Left cardiac atrium (tissue), 4 donors: ENCODE measurements around the gene ABCC11. TPM values are rescaled to one million over a fixed set of nuclear protein-coding genes. Genes with fewer than 3 reads are reported as not detected.
"Not testable (repeated sequence)": the region's sequence is repeated elsewhere in the genome, so short reads cannot be mapped to it uniquely, and the experiment has no call there.

Experiments
- ATAC-seq, 2 donors: fragments of 200-7000 bp; cut with Tn5 transposase; one replicate each; pipeline ENCODE4 v1.9.1; 2020; ENCODE audit warnings: mild to moderate bottlenecking in 2 of 2, moderate library complexity in 2 of 2
- DNase-seq: peaks from one replicate; pipeline ENCODE4 v3.0.0-alpha.2; 2020
- intact Hi-C, 2 donors: fragments of 100-400 bp; cut with DNase I; formaldehyde crosslinking; loops; one replicate each; pipeline versions ENCODE4 v1.14.1 to v1.15.1; 2022 to 2023
- total RNA-seq, 2 donors: library from RNA; stranded (reverse); fragmentation: NEBNext Ultra II Directional; extraction: Animal tissue kit (Norgen Biotek cat#: 25700); gene quantifications; one replicate each; pipeline ENCODE4 v1.2.1, GENCODE V29; 2021
- donor health status: DM: no; HTN: yes; CAD: no.
- donor health status: DM: no; HTN: yes; CAD: no; lungs with severe emphysema.
- donor health status: DM: yes; HTN: yes; CAD: no.
- donor health status: Dilated cardiomyopathy.

The ABCC11 gene
- total RNA-seq, 2 donors from 2014 or later = not detected

DNA sequence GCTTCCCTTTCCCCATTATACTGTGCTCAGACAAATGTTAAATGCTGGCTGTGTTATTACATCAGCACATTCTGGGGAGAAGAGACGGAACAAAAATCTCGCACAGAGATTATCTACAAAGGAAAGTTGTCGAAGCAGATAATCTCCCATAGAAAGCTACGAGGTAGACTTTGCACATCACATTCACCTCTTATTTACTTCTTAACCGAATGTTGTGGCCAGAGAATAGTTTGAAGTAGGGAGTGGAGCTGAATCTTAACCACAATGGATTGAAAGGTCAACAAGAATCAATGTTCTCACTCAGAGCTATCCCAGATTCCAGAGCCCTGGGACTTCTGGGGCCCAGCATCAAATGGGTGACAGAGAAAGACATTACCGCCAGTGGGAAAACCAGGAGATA lies 31.6 kb downstream of the ABCC11 start:
- ATAC-seq (no peak), DNase-seq (no peak)
- intact Hi-C loops = no loop called here

DNA sequence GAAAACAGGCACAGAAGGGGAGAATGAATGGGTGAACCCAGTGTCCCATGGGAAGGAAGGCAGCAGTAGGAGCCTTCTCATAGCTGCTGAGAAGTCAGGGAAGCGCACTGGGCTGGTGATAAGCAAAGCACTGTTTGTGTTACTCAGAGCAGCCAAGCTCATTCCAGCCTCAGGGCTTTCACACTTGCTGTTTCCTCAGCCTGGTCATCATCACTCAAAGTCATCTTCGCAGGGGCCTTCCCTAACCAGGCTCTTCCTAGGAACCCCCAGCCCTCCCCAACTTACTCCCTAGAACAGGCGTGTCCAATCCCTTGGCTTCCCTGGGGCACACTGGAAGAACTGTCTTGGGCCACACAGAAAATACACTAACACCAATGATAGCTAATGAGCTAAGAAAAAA lies 35.3 kb downstream of the ABCC11 start:
- ATAC-seq = no peak
- intact Hi-C loops = no loop called here
- DNase-seq = no peak

DNA sequence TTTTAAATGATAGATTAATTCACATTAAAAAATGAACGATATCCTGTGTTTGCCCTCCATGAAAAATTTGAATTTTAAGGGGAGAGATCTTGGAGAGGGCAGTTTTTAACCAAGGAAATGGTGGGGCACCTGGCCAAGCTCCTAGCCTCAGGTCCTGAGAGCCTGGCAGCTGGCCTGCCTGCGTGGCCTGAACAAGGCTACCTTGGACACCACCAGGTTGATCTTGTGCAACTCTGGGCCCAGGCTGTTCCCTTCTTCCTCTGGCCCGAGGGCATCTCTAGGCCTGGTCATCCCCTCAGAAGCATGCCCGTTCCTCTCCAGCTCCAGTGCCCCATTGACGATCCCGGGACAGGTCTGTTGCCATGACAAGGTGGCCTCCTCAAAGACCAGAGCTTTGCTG lies 36.6 kb downstream of the ABCC11 start:
- DNase-seq (no peak), ATAC-seq (no peak)
- intact Hi-C loops = no loop called here

DNA sequence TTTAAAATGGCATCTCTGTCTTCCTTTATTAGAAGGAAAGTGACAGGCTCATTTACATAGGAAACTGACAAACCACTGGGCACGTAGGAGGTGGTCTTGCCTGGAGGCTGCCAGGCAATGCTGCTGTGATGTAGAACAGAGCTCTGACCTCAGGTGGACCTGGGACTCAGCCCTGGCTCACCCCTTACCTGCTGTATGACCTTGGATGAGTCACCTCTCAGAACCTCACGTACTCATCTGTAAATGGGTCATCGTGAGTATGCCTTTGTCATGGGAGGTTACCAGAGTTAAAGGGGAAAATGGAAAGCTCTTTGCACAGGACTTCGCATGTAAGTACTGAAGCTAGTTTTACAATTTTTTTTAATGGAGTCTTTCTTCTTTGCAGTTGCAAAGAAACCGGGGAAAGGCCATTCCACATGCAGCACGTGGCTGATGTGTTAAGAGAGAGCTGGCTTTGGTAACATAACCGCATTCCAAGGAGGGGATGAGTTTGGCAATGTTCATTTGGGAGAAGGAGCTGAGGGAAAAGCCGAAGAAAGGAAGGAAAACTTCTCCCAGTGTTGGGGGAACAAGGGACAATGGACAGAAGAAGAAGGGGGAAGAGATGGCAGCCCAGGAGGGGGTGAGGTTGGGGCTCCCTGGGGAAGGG lies 40.6 kb downstream of the ABCC11 start:
- DNase-seq = no peak
- intact Hi-C loops = no loop called here
- ATAC-seq = peak in 1 of 2 donors; percentile 62

DNA sequence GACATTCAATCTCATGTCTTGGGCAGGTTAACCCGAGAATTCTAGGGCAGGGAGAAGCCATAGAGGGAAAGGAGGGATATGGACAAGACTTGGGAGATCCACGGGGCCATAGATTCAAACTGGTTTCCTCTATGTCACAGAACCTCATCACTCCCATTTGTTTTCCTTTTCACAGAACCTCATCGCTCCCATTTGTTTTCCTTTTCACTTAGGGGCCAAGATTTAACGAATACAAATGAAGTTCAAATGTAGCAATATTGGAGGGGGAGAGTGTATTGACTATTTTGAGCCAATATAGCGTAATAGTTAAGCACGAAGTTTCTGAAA lies 42.6 kb downstream of the ABCC11 start:
- no peak for DNase-seq
- intact Hi-C loops = no loop called here
- ATAC-seq = no peak

DNA sequence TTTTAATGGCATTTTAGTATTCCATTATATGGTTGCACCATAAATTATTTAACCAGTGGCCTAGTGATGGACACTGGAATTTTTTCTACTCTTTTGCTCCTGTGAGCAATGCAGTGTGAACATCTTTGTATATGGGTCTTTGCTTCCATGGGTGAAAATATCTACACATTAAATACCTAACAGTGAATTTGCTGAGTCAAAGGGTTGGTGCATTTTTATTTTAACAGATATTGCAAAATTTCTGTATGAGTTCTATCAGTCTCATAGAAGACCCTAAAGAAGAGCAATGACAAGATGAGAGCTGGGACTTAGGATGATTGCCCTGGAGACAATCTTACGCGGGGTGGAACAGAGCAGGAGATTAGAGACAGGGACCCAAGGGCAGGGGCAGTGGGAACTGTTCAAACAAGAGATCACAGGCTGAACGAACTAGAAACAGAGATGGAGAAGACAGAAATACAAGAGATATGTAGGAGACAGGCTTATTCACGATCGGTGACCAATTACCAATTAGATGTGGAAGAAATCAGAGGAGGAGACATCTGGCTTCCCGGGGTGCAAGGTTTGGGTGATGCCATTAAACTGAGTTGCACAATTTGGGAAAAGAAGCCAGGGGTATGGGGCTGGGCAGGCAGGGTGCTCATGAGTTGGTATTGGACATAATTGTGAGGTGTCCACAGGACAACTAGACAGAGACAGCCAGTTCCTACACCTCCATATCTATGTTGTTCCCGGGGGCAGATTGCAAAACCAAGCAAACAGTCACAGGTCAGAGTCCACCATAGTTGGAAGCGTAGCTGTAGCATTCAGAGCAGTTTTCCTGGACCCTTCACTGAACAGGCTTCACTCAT lies 43.1 kb downstream of the ABCC11 start:
- ATAC-seq (peak; percentile 36 to 50), DNase-seq (no peak)
- intact Hi-C loops = no loop called here

DNA sequence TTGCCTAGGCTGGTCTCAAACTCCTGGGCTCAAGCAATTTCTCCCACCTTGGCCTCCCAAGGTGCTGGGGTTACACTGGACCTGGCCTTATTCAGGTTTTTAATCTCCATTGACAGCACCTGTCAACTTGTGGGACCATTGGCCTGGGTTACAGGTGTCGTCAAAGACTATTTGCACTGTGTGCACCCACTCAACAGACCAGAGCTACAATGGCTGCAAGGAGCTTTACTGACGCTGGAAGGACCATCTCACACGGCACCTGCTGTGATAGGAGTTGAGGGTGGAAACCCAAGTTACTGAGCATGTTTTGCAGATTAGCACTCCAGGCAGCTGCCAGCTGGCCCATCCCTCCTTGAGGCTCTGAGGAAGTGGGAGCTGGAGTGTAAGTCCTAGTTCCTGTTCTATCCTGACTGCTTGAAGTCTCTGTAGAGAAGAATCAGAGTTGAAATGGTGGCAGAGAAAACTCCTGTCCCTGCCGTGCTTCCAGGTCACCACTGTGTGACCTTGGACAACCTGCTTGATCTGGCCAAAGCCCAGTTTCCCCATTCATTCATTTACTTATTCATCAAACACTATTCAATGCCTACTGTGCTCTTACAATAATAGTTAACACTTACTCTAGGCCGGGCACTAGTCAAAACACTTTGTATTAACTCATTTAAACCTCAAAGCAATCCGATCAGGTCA lies 45.7 kb downstream of the ABCC11 start:
- intact Hi-C loops = no loop called here
- DNase-seq (no peak), ATAC-seq (no peak)

DNA sequence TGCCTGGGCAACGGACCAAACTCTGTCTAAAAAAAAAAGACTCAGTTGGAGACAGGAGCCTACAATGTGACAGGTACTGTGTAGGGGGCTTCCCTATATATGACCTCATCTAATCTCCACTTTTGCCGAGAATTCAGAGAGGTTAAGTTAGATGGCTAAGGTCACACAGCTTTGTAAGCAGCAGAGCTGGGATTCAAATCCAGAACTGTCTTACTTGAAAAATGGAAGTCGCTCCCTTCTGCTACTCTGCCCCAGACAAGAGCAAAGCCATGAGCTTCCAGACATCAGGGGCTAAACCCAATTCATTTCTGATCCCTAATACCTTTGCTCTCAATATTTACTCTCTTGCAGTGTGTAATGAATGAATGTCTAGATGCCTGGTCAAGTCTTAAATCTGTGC lies 50.0 kb downstream of the ABCC11 start:
- intact Hi-C loops = no loop called here
- DNase-seq (no peak), ATAC-seq (no peak)

DNA sequence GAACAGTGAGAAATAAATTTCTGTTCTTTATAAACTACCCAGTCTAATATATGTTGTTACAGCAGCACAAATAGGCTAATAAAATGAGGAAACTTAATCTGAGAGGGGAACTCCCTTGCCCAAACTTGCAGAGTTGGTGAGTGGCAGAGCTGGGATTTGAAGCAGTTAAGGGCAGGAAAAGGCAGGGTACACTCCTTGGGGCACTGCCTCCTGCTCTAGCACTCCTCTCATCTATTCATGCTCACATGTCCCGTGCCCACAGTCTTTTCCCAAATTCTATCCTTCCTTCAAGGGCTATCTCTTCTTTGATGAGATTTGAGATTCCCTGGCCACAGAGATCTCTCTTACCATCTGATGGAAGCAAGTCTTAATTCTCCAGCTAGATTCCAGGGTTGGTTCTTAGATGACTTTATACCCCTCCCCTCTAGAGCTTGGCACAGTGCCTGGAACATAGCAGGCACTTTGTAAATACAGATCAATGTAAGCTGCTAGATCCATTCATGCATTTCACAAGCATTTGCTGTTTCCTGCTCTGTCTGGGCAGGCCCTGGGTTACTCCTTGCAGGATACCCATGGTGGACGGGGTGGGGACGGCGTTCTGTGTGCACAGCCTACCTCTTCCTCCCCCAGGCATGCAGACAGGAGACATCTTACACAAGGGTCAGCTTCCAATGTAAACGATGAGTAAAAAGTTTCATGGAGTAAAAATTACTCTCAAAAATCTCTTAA lies 52.3 kb downstream of the ABCC11 start:
- intact Hi-C loops = no loop called here
- ATAC-seq = no peak
- no peak for DNase-seq

DNA sequence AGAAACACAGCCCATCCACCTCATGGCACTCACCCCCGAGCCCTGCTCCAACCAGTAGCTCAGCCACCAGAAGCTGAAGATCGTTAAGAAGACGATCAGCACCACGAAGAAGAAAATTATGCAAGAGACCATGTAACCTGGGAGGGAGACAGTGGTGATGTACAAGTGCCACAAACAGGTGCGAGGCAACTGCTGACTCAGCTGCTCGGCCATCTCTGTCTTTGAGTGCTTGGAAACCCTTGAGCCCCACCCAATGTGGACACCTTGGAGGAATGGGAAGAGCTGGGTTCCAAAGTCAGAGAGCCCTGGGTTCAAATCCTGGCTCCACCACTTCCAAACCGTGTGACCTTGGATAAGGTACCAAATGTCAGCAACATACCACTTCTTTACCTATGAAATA lies 53.5 kb downstream of the ABCC11 start:
- no peak for ATAC-seq
- no peak for DNase-seq
- intact Hi-C loops = no loop called here

DNA sequence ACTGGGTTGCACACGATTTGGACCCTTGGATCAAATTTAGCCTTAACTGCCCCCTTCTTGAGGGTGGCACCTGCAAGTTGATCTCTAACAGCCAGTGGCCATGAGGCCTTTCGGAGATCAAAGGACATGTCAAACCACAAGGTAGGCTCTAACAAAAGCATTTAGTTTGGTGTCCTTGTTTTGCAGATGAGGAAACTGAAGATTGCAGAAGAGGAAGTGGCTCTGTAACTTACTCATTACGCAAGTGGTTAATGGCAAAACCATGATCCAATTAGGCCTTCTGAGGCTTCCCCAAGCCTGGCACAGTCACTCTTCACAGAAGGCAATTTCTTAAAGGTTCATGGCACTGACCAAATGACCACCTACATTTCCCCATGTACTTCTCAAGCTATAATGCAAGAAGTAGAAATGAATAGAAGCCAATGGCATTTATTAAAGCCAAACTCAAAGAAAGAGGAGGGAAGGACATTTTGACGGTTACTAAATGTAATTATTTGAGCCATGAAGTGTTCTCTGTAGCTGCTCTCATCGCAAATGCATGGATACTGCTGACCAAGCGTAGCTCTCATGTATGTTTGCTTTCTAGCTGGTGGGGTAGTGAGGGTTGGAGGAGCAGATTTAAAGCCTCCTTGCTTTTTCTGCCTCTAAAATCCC lies 58.8 kb downstream of the ABCC11 start:
- ATAC-seq (peak in 1 of 2 donors; percentile 30), DNase-seq (no peak)
- intact Hi-C loops = no loop called here

DNA sequence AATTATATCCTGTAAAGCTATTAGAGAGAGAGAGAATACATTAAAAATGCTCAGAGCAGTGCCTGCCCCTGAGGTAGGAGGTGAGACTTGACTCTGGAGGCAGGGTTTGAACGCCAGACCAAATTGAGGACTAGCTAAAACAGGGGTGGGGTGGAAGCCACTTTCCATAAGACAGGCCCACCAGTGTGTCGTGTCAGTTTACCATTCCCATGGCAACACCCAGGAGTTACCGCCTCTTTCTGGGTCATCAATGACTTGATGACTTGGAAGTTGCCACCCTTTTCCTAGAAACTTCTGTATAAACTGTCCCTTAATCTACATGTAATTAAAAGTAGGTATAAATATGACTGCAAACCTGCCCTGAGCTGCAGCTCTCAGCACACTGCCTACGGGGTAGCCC lies 59.6 kb downstream of the ABCC11 start:
- DNase-seq (no peak), ATAC-seq (no peak)
- intact Hi-C loops = no loop called here

DNA sequence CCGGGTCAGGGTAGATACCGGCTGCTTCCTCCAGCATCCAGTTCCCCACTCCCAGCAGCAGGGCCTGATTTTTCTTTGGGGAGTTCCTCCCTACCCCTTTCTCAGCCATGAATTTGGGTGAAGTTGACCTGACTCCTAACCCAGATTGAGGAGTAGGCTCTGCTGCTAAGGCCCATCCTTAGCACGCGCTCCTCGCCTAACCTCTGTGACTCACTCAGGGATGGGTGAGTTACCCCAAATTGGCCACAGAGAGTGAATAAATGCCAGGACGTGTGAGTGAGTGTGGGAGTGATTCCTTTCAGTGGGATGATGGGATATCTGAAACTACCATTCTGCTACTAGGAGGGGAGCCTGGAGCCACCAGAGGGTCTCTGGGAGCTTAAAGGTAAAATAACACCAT lies 62.7 kb downstream of the ABCC11 start:
- intact Hi-C loops = no loop called here
- ATAC-seq = no peak
- no peak for DNase-seq

DNA sequence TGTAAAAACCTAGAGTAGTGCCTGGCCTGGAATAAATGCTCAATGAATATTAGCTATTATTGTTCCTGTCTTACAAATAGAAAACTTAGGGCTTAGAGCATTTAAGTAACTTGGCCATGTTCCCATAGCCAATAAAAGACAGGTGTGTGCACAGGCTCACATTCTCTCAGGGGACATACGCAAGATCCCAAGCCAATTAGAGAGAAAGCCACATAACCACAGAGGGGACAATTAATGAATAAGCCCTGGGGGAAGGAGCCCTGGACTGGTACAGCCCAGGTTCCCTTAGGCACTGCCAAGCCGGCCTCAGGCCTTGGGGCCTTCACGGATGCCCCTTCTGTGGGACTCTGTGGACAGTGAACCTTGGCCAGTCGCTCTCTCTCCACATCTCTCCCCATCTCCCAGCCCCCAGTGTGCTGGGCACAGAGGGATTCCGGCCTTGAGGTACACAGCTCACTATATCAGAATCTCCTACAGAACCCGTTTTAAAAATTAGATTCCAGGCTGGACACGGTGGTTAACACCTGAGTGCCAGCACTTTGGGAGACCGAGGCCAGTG lies 64.3 kb downstream of the ABCC11 start:
- ATAC-seq (no peak), DNase-seq (no peak)
- intact Hi-C loops = no loop called here

DNA sequence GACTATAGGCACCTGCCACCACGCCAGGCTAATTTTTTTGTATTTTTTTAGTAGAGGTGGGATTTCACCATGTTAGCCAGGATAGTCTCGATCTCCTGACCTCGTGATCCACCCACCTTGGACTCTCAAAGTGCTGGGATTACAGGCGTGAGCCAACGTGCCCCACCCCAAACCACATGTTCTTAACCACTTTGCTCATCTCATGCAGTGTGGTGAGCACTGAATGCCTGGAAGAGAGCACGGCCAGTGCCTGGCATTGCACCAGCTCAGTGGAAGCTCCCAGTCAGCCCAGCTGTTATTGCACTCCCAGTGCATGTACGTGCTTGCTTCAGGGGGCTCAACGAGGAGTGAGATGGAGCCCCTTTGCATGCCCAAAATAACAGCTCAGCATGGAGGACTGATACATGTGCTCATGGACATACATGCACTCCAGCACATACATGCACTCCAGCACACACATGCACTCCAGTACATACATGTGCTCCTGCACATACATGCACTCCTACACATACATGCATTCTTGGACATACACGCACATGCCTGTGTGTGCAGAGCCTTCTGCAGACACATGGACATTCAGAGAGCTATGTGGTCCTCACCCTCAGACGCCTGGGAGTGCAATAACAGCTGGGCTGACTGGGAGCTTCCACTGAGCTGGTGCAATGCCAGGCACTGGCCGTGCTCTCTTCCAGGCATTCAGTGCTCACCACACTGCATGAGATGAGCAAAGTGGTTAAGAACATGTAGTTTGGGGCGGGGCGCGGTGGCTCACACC lies 65.4 kb downstream of the ABCC11 start:
- DNase-seq, ATAC-seq, intact Hi-C loops: not testable (repeated sequence)

DNA sequence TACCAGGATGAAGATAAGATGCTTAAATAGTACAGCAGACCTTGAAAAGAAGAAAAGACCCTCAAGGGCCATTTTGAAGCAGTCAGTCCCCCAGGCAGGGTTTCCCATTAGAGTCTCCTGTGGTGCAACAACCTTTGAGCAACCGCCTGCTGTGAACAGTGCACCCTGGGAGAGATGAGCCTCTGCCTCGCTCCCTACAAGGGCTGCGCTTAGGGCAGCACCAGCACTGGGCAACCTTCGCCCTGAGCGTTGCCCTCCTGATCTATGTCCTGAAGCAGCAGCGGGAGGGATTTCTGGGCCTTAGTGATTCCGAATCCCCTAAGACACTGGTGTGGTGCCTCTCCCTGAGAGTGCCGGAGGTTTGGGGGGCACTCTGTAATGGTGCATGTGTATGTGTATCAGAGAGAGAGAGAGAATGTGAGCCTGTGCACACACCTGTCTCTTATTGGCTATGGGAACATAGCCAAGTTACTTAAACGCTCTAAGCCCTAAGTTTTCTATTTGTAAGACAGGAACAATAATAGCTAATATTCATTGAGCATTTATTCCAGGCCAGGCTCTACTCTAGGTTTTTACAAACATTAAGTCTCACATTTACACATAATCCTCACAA lies 66.4 kb downstream of the ABCC11 start:
- no peak for DNase-seq
- no peak for ATAC-seq
- intact Hi-C loops = no loop called here

DNA sequence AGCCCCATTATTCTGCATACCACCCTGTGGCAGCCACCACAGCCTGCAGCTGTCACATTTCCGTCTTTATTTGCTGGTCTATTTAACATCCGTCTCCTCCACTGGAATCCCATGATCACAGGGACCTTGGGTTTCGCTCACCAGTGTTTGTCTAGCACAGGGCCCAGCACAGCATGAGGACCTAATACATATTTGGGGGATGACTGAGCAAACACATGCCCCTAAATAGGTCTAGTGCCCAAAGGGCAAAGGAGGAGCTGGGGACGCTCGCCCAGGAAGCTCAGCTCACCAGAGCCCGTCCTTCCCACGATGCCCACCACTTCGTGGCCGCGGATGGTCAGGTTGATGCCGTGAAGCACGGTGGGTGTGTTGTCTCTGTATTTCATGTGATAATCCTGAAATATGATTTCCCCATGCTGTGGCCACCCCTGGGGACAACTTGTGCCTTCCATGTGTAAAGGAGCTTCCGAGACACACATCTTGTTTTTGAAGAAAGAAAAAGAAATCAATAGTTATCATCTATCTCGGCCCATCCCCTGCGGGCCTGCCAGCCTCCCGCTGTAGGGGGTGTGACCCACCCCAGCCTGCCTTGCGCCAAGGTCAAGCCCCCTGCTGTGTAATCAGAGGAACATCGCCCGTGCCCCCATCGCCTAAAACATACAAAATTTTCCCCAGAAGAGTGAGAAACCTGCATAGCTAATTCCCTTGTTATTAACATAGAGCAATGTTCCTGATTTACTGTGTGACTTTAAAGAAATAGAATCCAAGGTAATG lies 70.5 kb downstream of the ABCC11 start:
- DNase-seq (no peak), ATAC-seq (no peak)
- intact Hi-C loops = no loop called here
